Cerebellar nuclear complex (tissue), 1 donor: ENCODE data around the gene STK10.
"Not testable (repeated sequence)": the region's sequence is repeated elsewhere in the genome, so short reads cannot be mapped to it uniquely, and the experiment has no call there.

ENCODE experiments used
- DNase-seq, 2 experiments: peaks; one replicate each; lab custom pipeline; 2025; lab: John Stamatoyannopoulos, UW

STK10 gene

DNA sequence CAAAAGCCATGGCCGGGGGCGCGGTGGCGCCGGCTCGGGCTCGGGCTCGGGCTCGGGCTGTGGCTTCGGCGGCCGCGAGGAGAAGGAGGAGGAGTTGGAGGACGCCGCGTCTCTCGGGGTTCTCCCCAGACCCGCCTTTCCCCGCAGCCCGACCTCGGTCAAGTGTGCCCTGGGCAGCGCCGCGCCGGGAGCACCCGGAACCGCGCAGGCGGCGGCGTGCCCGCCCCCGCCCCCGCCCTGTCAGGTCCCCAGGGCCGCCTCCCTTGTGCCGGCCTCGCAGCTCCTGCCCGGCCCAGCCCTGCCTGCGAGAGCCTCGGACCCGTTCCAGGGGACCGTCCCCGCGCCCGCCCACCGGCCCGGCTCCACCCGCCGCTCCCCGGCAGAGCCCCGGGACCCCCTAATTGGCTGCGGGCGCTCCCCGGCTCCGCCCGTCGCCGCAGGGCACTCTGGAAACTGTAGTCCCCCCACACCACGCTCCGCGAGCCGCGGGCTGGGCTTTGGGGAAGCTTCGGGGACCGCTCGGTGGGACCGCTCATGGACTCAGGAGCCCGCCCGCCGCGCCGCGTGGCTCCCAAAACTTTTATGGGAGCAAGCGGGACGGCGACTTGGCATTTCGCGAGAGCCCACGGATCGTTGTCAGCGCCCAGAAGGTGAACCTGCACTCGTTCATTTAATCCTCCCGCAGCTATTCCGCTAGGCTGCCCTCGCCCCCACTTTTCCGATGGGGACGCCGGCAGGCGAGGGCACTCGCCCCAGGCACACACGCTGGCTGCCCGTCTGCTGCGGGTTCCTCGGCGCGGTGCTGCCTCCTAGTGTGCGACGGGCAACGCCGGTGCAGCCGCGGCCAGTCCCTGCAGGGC lies at the start of gene STK10:
TSS of gene STK10 (minus strand) at position 192 of the 860 bp plus-strand sequence. CDS start at position 10, 182 bp downstream.
- DNase-seq: peak; percentile 57 to 78

DNA sequence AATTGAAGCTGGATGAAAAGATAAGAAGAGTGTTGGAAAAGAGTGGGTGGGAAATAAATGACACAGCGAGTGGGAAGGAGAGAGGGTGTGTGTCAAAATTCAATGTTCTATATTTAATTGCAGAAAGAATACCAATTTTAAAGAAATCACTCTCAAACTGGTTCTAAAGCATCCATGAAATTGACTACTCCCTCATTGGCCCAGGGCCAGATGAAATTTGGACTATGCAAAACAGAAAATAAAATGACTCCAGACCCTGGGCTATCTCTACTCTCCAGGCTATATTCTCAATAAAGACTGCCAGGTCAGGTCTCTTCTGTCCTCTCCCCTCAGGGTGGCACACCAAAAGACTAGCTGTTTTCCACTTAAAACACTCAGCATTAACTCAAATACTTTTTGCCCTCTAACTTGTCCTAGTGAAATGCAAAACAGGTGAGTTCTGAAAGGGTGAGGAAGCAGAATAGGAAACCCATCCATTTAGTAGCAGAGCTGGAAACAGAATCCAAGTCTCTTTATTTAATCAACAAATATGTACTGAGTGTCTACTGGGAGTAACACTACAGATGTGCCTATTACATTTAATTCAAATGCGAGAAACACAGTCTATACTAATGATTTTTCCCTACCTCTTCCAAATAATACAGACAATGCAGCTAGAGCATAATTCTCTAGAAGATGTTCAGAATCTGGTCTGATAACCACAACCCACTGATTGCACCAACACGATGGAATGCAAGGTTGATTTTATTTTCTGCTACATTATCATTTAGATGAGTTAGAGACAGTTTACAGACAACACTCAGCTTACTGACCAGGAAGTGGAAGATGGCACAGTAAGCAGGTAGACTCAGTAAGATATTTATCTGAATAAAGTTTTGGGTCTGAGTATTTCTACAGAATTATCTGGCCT lies 48.1 kb upstream of the STK10 start:
- no peak for DNase-seq

DNA sequence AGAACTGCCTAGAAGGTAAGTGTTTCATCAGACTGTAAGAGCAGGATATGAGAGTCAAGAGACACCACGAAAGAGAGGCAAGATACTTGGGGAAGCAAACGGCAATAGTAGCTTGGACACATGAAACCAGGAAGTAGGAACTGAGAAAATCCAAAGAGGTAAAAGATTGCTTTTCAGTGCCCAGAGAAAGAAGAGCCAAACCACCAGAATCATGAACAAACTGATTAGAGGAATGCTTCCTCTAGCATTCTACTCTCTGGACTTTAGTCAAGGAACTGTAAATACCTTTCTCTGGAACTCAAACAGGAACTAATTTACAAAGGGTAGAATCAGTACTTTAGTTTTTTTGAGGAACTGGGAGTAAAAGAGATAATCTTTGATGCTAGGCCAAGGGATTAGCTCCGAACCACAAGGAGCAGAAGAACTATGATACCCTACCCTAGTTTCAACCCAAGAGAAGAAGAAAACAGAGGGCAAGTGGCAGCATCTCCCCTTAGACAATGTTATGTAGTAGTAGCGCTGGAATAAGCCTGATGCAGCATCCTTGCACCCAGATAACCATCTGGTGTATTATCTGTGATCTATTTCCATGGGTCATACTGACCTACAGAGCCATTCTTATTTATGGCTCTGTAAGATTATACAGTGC lies 47.2 kb upstream of the STK10 start:
- DNase-seq: no peak

DNA sequence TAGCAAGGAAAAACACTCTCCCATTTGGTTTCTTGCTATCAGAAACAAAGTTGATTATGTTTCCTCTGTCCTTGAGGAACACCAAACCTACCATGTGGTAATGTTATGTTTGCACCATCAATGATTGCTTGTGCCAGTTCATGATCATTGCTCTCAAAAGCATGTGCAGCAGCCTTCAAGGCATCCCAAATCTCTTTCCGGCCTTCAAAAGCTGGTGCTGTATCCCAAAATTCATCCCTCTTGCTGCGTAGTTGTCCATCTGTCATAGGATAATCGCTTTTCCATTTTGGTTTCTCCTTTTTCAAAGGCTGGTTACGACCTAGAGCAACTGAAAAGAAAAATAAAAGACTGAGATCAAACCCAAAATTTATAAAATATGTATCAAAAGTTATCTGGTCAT lies 46.0 kb upstream of the STK10 start:
- DNase-seq: no peak

GRCh38 chr5:172229904-172230303 lies 41.9 kb upstream of the STK10 start:
- no peak for DNase-seq

- DNase-seq: peak; percentile 81 to 89
These were observed 37.0 kb upstream of the STK10 start for GRCh38 chr5:172224996-172225395.

- no peak for DNase-seq
These were observed 36.2 kb upstream of the STK10 start for GRCh38 chr5:172223901-172224873.

DNA sequence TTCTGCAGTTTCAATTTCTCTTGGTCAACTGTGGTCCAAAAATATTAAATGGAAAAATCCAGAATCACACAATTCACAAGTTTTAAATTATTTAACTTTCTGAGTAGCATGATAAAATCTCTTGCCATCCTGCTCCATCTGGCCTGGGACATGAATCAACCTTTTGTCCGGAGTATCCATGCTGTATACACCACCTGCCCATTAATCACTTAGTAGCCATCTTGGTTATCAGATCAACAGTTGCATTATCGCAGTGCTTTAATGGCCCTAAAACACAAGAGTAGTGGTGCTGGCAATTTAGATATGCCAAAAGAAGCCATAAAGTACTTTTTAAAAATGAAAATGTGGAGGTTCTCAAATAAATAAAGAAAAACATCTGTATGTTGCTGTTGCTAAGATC lies 31.3 kb upstream of the STK10 start:
- DNase-seq: no peak

DNA sequence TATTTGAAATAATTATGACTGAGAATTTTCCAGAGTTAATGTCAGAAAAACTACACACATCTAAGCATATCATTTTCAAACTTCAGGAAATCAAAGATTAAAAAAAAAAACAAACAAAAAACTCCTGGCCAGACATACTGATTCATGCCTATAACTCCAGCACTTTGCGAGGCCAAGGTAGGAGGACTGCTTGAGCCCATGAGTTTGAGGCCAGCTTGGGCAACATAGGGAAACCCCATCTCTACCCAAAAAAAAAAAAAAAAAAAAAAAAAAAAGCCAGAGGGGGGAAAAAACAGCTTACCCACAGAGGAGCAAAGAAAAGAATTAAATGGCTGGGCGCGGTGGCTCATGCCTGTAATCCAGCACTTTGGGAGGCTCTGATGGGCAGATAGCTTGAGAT lies 28.3 kb upstream of the STK10 start:
- no peak for DNase-seq

GRCh38 chr5:172213126-172213525 lies 25.1 kb upstream of the STK10 start:
- DNase-seq: no peak

DNA sequence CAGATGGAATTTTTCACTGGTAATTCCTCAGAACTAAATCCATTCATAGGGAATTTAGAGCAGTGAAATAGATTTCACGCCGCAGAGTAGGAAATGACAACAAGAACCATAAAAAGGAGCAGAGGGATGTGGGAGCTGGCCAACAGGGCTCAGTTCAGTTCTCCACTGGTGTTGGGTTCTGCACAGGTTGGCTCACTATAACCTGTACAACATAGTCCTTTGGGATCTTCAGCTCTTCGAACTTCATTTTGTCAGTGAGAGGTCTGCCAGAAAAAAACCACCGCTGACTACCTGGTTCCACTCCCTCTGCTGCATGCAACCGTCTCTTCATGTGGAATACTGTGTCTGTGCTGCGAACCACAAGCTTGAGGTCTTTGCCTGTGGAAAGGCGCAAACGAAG lies 23.7 kb upstream of the STK10 start:
- DNase-seq: no peak

DNA sequence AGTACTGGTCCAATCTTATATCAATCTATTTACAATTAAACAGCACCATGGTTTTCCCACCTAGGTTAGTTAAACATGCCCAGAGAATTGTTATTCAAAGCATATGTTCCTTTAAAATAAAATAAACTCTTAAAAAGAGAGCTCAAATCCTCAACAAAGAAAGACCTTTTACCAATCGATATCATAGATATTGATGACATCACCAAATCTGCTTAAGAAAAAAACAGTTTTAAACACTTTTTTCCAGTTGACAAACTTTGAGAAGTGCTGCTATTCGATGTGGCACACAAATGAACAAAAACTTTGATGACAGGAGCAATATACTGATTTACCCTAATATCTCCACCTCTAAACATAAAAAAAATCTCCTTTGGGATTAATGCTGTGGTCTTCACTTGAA lies 21.7 kb upstream of the STK10 start:
- no peak for DNase-seq

GRCh38 chr5:172207511-172207910 lies 19.5 kb upstream of the STK10 start:
- DNase-seq: no peak

GRCh38 chr5:172205984-172206383 lies 18.0 kb upstream of the STK10 start:
- DNase-seq: not testable (repeated sequence)

- no peak for DNase-seq
These were observed 12.5 kb upstream of the STK10 start for GRCh38 chr5:172200476-172200875.

DNA sequence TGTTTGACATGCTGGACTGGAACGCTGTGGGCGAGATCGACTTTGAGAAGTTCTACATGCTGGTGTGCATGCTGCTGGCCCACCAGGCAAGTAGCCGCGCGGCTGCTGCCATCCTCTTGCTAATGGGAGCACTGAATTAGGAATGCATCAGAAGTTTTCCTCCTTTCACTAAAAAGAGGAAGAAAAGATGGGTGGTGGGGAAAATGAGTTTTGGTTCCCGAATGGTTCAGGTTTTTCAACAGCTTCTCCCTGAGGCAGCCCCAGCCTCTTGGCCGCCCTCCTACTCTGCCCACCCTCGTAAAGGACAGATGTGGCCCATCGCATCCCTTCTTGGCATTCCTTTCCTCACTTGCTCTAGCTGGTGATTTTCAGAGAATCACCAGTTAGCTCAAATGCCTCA lies 11.4 kb upstream of the STK10 start:
- no peak for DNase-seq

DNA sequence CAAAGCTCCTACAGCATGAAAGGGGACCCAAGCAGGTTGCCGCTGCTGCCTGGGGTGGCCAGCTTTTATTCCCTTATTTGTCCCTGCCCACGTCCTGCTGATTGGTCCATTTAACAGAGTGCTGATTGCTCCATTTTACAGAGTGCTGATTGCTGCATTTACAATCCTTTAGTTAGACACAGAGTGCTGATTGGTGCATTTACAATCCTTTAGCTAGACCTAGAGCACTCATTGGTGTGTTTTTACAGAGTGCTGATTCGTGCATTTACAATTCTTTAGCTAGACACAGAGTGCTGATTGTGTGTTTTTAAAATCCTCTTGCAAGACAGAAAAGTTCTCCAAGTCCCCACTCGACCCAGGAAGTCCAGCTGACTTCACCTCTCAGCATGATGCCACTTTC lies 9.8 kb upstream of the STK10 start:
- DNase-seq: not testable (repeated sequence)

DNA sequence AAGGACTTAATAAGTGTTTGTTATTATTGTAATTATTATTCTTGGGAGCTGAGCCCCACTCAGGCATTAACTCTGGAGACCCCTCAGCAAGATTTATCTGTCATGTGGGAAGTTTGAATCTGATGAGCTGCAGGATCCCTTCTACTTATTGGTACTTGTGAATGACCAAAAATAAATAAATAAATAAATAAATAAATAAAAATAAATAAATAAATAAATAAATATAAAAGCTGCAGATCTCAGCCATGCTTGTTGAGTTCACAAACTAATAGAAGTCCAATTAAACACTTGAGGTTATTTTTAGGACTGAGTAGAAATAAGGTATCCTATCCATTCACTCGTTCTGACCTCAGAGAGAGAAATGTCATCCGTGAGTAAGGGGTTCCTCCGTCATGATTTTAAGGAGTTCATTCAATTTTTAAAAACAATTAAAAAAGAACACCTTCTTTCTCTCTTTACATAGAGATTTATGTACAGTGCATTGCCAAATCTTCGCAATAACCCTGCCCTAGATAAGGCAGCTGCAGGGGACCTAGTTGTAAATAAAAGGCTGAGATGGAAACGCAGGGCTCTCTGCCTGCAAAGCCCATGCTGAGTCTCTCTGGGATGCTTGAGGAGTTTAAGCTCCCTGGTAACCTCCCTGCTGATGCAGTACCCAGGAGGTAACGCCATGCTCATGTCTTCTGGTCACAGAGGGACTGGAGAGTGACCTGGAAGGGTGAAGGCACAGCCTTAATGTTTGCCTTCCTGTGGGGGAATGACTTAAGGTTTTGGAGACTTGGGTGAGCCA lies 7.2 kb upstream of the STK10 start:
- no peak for DNase-seq

GRCh38 chr5:172193872-172194271 lies 5.8 kb upstream of the STK10 start, which contains the start of gene EFCAB9:
EFCAB9 (plus strand) TSS chr5:172194172; CDS start chr5:172194173, 1 bp downstream.
- no peak for DNase-seq

DNA sequence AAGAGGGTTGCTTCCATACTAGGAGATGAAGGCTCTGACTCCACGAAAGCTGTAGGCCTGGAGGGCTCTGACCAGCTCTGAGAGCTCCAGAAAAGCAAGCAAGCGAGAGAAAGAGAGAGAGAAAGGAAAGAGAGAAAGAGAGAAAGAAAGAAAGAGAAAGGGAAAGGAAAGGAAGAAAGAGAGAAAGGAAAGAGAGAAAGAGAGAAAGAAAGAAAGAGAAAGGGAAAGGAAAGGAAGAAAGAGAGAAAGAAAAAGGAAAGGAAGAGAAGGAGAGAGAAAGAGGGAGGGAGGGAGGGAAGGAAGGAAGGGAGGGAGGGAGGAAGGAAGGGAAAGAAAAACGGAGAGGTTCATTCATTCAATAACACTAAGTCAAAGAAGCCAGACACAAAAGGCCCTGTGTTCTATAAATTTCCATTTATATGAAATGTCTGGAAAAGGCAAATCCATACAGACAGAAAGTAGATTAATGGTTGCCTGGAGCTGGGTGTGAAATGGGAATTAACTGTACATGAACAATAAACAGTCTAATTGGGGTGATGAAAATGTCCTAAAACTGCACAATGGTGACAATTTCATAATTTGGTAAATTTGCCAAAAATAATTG lies 1.8 kb upstream of the STK10 start:
- DNase-seq: no peak
